ENCODE results near the gene DYNLL2. TPM values are rescaled to one million over a fixed set of nuclear protein-coding genes. Genes with fewer than 3 reads are reported as not detected.

The DYNLL2 gene
- polyA plus RNA-seq, 1 donor from 2014 or later: 66.7 TPM

DNA sequence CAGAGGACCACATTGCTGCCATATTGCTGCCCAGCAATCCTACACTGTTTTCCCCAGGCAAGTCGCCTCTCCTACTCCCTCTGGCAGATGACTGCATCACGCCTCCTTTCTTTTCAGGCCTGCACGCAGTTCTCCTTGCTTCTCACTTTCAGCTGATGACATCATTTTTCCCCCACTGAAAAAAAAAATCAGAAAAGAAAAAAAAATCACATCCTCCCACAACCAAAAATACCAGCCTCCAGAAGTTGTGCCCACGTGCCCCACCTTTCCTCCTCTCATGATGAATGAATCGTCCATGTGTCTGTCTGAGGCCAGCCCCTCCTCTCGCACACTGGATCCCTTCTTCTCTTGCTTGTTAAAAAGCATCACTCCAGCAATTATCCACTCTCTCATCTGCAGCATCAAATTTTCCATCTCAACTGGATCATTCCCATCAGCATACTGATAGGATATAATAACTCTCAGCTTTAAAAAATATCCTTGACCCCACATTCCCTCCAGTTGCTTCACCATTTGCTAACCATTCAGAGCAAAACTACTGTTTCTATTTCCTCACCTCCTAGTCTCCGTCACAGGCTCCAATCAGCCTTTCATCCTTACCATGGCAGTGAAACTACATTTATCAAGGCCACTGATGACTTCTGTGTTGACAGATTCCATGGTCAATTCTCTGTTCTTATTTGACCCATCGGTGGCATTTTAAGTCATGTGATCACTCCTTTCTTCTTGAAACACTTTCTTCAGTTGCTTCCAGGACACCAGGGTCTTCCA, 30.1 kb upstream of the DYNLL2 start:
- Histone ChIP-seq H3K27ac (ENCODE audit: low read length) (no peak overlapping the region), H3K79me2 (replicated peaks; ENCODE audit: insufficient read depth, low read length) (no peaks in the 10 kb centered on the region), H3K36me3 (ENCODE audit: insufficient read depth, low read length) (no peaks in the 10 kb centered on the region), H3K4me2 (ENCODE audit: low read length) (no peak overlapping the region), H3K9ac (ENCODE audit: low read length) (no peak overlapping the region), H3F3A (ENCODE audit: insufficient read depth, low read length, poor library complexity, severe bottlenecking) (no peaks in the 10 kb centered on the region), H2AFZ (ENCODE audit: low read depth, low read length) (no peak overlapping the region), H3K9me3 (ENCODE audit: low read length) (no peaks in the 10 kb centered on the region), H3K9me2 (ENCODE audit: insufficient read depth, low read length) (no peaks in the 10 kb centered on the region), H3K27me3 (ENCODE audit: insufficient read depth, low read depth, low read length) (no peaks in the 10 kb centered on the region), H4K20me1 (ENCODE audit: insufficient read depth) (no peaks in the 10 kb centered on the region), H3K4me3 (ENCODE audit: low read length) (no peak overlapping the region)
- TF ChIP-seq REST (IDR thresholded peaks at IDR 0.05; ENCODE audit: borderline replicate concordance) (no peak), MXI1 (conservative IDR thresholded peaks at IDR 0.05; ENCODE audit: poor library complexity, severe bottlenecking) (no peak), TAF1 (IDR thresholded peaks at IDR 0.05; ENCODE audit: low read depth) (no peak), POLR2AphosphoS5 (IDR thresholded peaks at IDR 0.05) (no peak), EP300 (conservative IDR thresholded peaks at IDR 0.05; ENCODE audit: poor library complexity, severe bottlenecking) (no peak), RAD21 (conservative IDR thresholded peaks at IDR 0.05) (no peak)
- TF ChIP-seq, protein P1, sequence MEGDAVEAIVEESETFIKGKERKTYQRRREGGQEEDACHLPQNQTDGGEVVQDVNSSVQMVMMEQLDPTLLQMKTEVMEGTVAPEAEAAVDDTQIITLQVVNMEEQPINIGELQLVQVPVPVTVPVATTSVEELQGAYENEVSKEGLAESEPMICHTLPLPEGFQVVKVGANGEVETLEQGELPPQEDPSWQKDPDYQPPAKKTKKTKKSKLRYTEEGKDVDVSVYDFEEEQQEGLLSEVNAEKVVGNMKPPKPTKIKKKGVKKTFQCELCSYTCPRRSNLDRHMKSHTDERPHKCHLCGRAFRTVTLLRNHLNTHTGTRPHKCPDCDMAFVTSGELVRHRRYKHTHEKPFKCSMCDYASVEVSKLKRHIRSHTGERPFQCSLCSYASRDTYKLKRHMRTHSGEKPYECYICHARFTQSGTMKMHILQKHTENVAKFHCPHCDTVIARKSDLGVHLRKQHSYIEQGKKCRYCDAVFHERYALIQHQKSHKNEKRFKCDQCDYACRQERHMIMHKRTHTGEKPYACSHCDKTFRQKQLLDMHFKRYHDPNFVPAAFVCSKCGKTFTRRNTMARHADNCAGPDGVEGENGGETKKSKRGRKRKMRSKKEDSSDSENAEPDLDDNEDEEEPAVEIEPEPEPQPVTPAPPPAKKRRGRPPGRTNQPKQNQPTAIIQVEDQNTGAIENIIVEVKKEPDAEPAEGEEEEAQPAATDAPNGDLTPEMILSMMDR (IDR thresholded peaks at IDR 0.05; ENCODE audit: poor library complexity, severe bottlenecking): no peak

DNA sequence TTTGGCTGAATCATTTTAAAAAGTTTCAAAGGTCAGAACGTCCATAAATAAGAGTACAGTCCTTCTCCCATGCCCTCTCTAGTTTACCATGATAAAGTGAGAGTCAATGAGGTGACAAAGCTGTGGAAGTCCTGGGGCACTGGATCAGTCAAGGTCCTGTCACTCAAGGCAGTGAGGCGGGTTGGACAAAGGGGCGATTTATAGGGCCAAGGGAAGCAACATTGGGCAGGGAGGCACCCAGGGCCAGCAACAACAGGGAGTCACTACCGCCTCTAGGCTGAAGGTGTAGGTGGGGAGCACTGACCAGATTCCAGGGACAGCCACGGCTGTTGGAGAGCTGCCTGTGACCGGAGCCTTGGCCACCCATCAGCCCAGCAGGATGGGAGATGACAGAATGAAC, 28.6 kb upstream of the DYNLL2 start:
- TF ChIP-seq, protein P1 (IDR thresholded peaks at IDR 0.05; ENCODE audit: poor library complexity, severe bottlenecking): no peak
- TF ChIP-seq POLR2AphosphoS5 (IDR thresholded peaks at IDR 0.05) (no peak), REST (IDR thresholded peaks at IDR 0.05; ENCODE audit: borderline replicate concordance) (no peak), EP300 (conservative IDR thresholded peaks at IDR 0.05; ENCODE audit: poor library complexity, severe bottlenecking) (no peak), SMC3 (conservative IDR thresholded peaks at IDR 0.05; ENCODE audit: poor library complexity) (no peak)
- Histone ChIP-seq H3K4me3 (ENCODE audit: low read length) (no peak overlapping the region), H3K4me2 (ENCODE audit: low read length) (no peak overlapping the region), H3F3A (ENCODE audit: insufficient read depth, low read length, poor library complexity, severe bottlenecking) (no peaks in the 10 kb centered on the region), H3K9me2 (ENCODE audit: insufficient read depth, low read length) (no peaks in the 10 kb centered on the region), H3K27ac (ENCODE audit: low read length) (no peak overlapping the region), H3K36me3 (ENCODE audit: insufficient read depth, low read length) (no peaks in the 10 kb centered on the region), H2AFZ (ENCODE audit: low read depth, low read length) (no peak overlapping the region), H3K27me3 (ENCODE audit: insufficient read depth, low read depth, low read length) (no peaks in the 10 kb centered on the region), H3K79me2 (replicated peaks; ENCODE audit: insufficient read depth, low read length) (no peaks in the 10 kb centered on the region), H3K9me3 (ENCODE audit: low read length) (no peaks in the 10 kb centered on the region), H3K9ac (ENCODE audit: low read length) (no peak overlapping the region), H4K20me1 (ENCODE audit: insufficient read depth) (no peaks in the 10 kb centered on the region)

Data from neural cell (in vitro differentiated cells).